ENCODE results near the gene MAIP1.

DNA sequence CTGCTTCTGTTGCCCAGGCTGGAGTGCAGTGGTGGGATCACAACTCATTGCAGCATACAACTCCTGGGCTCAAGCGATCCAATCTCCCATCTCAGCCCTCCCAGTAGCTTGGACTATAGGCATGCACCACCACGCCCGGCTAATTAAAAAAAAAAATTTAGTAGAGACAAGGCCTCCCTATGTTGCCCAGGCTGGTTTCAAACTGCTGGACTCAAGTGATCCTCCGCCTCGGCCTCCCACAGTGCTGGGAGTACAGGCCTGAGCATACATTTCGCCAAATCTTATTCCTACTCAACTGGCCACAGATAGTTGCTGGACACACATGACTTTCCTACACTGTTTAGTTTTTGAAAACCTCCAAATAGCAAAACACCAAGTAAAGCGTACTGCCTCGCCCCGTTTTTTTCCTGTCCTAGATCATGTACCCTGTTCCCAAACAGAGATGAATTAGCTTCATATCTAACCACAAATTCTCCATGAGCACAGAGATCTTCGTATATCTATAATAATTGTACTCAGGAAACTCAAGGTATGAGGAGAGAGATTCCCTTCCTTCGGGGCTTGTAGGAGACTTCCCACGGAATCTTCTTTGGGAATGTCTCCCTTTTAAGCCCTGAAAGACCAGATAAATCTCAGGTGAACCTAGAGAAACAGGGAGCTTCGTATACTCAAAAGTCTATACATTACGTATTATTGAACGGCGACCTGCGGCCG, 44.9 kb upstream of the MAIP1 start:
- TF ChIP-seq POLR2A (IDR thresholded peaks at IDR 0.05; ENCODE audit: low read depth, low read length) (no peak), POLR2AphosphoS5 (IDR thresholded peaks at IDR 0.05; ENCODE audit: low read depth, low read length) (peak; percentile 13; the same call in 1 of the 2 replicates)

Measured in GM12892 (cell line).